ENCODE results near the gene PRRX1.

DNA sequence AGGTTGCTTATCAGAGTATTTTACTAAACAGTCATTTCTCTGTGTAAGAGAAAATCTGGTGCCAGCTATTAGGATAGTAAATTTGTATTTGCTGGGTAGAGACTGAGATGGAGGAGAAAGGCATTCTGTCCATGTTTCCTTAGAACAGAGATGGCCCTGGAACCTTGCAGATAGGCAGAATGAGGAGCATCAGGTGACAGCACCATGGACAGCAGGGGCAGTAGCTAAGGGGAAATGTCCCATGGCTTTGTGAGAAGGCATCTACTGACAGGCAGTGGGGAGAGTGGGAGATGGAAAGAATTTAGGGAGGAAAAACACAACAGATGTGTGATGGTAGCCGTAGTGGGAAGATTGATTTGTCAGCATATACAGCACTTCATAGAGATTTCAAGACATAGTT lies 105.0 kb downstream of the PRRX1 start:
- no peak for TF ChIP-seq POLR2A (IDR thresholded peaks at IDR 0.05)
- TF ChIP-seq CTCF (IDR thresholded peaks at IDR 0.05): no peak

All from adrenal gland (tissue), 5 donors.